ENCODE data around the gene ARID1B. TPM values are rescaled to one million over a fixed set of nuclear protein-coding genes. Genes with fewer than 3 reads are reported as not detected.

Gene ARID1B
- total and polyA plus RNA-seq, 2 of the 13 experiments (the other 11 are each of a cell fraction or from before 2014, with no cell fraction given): 20.1 to 32.6 TPM

- DNase-seq (ENCODE audit: low spot score) (no peak), FAIRE-seq (no peak), ATAC-seq (no peak)
- no peaks in the 10 kb centered on the region for H3K27me3 ChIP-seq (ENCODE audit: control insufficient read depth in 1 of 2, insufficient read depth in 2 of 2, low read length in 2 of 2)
- H4K20me1 ChIP-seq (ENCODE audit: insufficient read depth, low read length): peaks cover 3% of the 10 kb centered on the region; the same call in 1 of the 2 replicates
- no peaks in the 10 kb centered on the region for H3K4me1 ChIP-seq (ENCODE audit: insufficient read depth, low read length)
- in situ Hi-C loops (cut with HindIII; ENCODE audit: extremely low pct_ligation_motif_present, low pct_unique_long_range_greater_than_20kb) (loop anchor here (25.0 kb wide), 1 partner anchor 328 kb away; no protein-coding TSS in a partner anchor), intact Hi-C loops (cut with micrococcal nuclease; ENCODE audit: unreplicated experiment) (no loop called here)
- WGBS (ENCODE audit: low lambda C conversion rate): 96% methylated on average over 3 of the region's 3 CpGs
- H3K27ac ChIP-seq (ENCODE audit: extremely low read length, insufficient read depth, low read length): no peak overlapping the region
- POLR2A ChIA-PET: no interaction called here
- CTCF ChIA-PET (ENCODE audit: low intra/inter-chr PET ratio, low total read pairs): no interaction called here
- peaks cover 55% of the 10 kb centered on the region for H3K79me2 ChIP-seq (ENCODE audit: insufficient read depth, low read length)
- no peaks in the 10 kb centered on the region for H3K9me3 ChIP-seq (ENCODE audit: low read length)
- H3K4me2 ChIP-seq (ENCODE audit: low read depth, low read length): no peak overlapping the region
- TF ChIP-seq ZSCAN31 (CRISPR knock-in tag; IDR thresholded peaks at IDR 0.05; ENCODE audit: low read depth) (no peak), MAFG (CRISPR knock-in tag; IDR thresholded peaks at IDR 0.05) (no peak), ATF7-NPFF (CRISPR knock-in tag; IDR thresholded peaks at IDR 0.05; ENCODE audit: low read depth) (no peak), ZNF451 (CRISPR knock-in tag; IDR thresholded peaks at IDR 0.05) (no peak), GABPA (IDR thresholded peaks at IDR 0.05; ENCODE audit: low read depth, low read length) (no peak), GABPA (CRISPR knock-in tag; IDR thresholded peaks at IDR 0.05; ENCODE audit: low read depth) (no peak), NR3C1 (CRISPR knock-in tag; IDR thresholded peaks at IDR 0.05) (no peak), ZNF143 (CRISPR knock-in tag; IDR thresholded peaks at IDR 0.05) (no peak), NFE2 (CRISPR knock-in tag; IDR thresholded peaks at IDR 0.05) (no peak), ZBTB43 (CRISPR knock-in tag; conservative IDR thresholded peaks at IDR 0.05) (no peak), MAFK (conservative IDR thresholded peaks at IDR 0.05 in 1 of 2, IDR thresholded peaks at IDR 0.05 in 1 of 2; ENCODE audit: low read length in 2 of 2) (no peak), RFXAP (CRISPR knock-in tag; IDR thresholded peaks at IDR 0.05; ENCODE audit: borderline replicate concordance) (no peak), HOXA9 (CRISPR knock-in tag; IDR thresholded peaks at IDR 0.05; ENCODE audit: borderline replicate concordance) (no peak), ZNF335 (CRISPR knock-in tag; IDR thresholded peaks at IDR 0.05) (no peak)
- no peak overlapping the region for H3K9ac ChIP-seq (ENCODE audit: insufficient read depth, low read depth, low read length)
- BruUV-seq (replicated peaks): no TSS peak
- H3K36me3 ChIP-seq (replicated peaks in 1 of 2; ENCODE audit: control insufficient read depth in 1 of 2, insufficient read depth in 2 of 2, low read length in 2 of 2): no peaks in the 10 kb centered on the region
- H2AFZ ChIP-seq (ENCODE audit: low read length): no peak overlapping the region
- H3K4me3 ChIP-seq (replicated peaks in 1 of 3; ENCODE audit: insufficient read depth in 1 of 3, low read depth in 2 of 3, low read length in 3 of 3): no peak overlapping the region
These were observed 112.8 kb downstream of the ARID1B start for GRCh38 chr6:156889986-156890385.
